Spleen (tissue), 11 donors: ENCODE measurements around the gene EIF5A2. TPM values are rescaled to one million over a fixed set of nuclear protein-coding genes. Genes with fewer than 3 reads are reported as not detected.
"Not testable (repeated sequence)": the region's sequence is repeated elsewhere in the genome, so short reads cannot be mapped to it uniquely, and the experiment has no call there.

Experiments
- DNase-seq: peaks from one replicate; pipeline ENCODE4 v3.0.0-alpha.2; 2020
- H3K27ac ChIP-seq, 8 donors: fragments of 200-600 bp; sonication (generic) in 7 of 8; 1 replicate in 4 of 8; 2 replicates in 4 of 8; pipeline versions ENCODE4 v1.5.0 to v1.8.0; 2016 to 2021; ENCODE audit warnings: inconsistent platforms in 4 of 8, mild to moderate bottlenecking in 4 of 8, moderate library complexity in 1 of 8
- H3K27me3 ChIP-seq, 7 donors: fragments of 200-600 bp; sonication (generic) in 6 of 7; replicated peaks in 1 of 7; 1 replicate in 4 of 7; 2 replicates in 3 of 7; pipeline versions ENCODE4 v1.5.0 to v1.8.0; 2016 to 2021; ENCODE audit warnings: inconsistent platforms in 3 of 7, mild to moderate bottlenecking in 1 of 7
- H3K36me3 ChIP-seq, 6 donors: fragments of 200-600 bp; sonication (generic) in 5 of 6; 1 replicate in 4 of 6; 2 replicates in 2 of 6; pipeline versions ENCODE4 v1.5.0 to v1.8.0; 2016 to 2021; ENCODE audit warnings: inconsistent platforms in 2 of 6
- H3K4me1 ChIP-seq, 6 donors: fragments of 200-600 bp; sonication (generic) in 5 of 6; 1 replicate in 3 of 6; 2 replicates in 3 of 6; pipeline versions ENCODE4 v1.5.0 to v1.8.0; 2016 to 2021; ENCODE audit warnings: inconsistent platforms in 3 of 6
- H3K4me3 ChIP-seq, 8 donors: fragments of 200-600 bp; sonication (generic) in 7 of 8; 1 replicate in 4 of 8; 2 replicates in 4 of 8; pipeline versions ENCODE4 v1.5.0 to v1.8.0; 2016 to 2021; ENCODE audit warnings: inconsistent platforms in 4 of 8, mild to moderate bottlenecking in 4 of 8, moderate library complexity in 2 of 8
- H3K9me3 ChIP-seq, 8 donors: fragments of 200-600 bp; sonication (generic) in 7 of 8; 1 replicate in 4 of 8; 2 replicates in 4 of 8; pipeline versions ENCODE4 v1.5.0 to v1.8.0; 2016 to 2021; ENCODE audit warnings: inconsistent platforms in 4 of 8
- POLR2A ChIP-seq, 3 donors: fragments of 450-650 bp; IDR thresholded peaks; one replicate each; pipeline ENCODE4 v1.5.1; 2017; ENCODE audit warnings: antibody characterized with exemption in 3 of 3, mild to moderate bottlenecking in 1 of 3
- POLR2AphosphoS5 ChIP-seq, 3 donors: sonication (generic); formaldehyde crosslinking; IDR thresholded peaks; one replicate each; pipeline ENCODE4 v1.5.1; 2017; ENCODE audit warnings: antibody characterized with exemption in 3 of 3
- WGBS, 5 donors: extraction: QIAGEN DNeasy Blood & Tissue Kit in 3 of 5; methylation state at CpG; one replicate each; pipeline versions ENCODE4 v1.1.5 to v1.1.7; 2013 to 2018; 5-methylcytosine and 5-hydroxymethylcytosine counted together
- intact Hi-C: fragments of 100-400 bp; cut with DNase I; formaldehyde crosslinking; loops from one replicate; pipeline ENCODE4 v1.15.0; 2023; ENCODE audit warnings: low total_unique reads
- polyA plus RNA-seq, 3 donors: library from polyadenylated mRNA; stranded (reverse); fragments of 200-250 nt; gene quantifications; one replicate each; pipeline ENCODE4 v1.2.1, GENCODE V29; 2013
- total RNA-seq, 7 donors: library from RNA; depleted of rRNA in 3 of 7; stranded (reverse); fragments of >200 nt in 3 of 7; fragmentation: NEBNext Ultra II Directional in 4 of 7; extraction: Animal tissue kit (Norgen Biotek cat#: 25700) in 4 of 7; gene quantifications; one replicate each; pipeline versions ENCODE4 v1.1.0 to v1.2.1, GENCODE V29; 2016 to 2021
- TF ChIP-seq, protein P1 (sequence below), 11 experiments: fragments of 200-600 bp in 7 of 11; fragments of 450-650 bp in 4 of 11; sonication (generic) in 4 of 11; IDR thresholded peaks in 8 of 11; conservative IDR thresholded peaks in 3 of 11; 1 replicate in 7 of 11; 2 replicates in 4 of 11; pipeline versions ENCODE4 v1.4.0 to v1.8.0; 2016 to 2021; ENCODE audit warnings: antibody characterized with exemption in 11 of 11, inconsistent platforms in 4 of 11, mild to moderate bottlenecking in 1 of 11
- donor health status: healthy with polysubstance abuse.
- donor health status: DM: no; HTN: no; CAD: no; lungs with moderate emphysema.
- donor health status: DM: no; HTN: no; CAD: no.
- donor health status: Bipolar disorder and iron deficiency.
- donor health status: healthy.
- donor health status: DM: no; HTN: no; CAD: no.
- donor health status: DM: yes; HTN: yes; CAD: no.

Gene EIF5A2
- total and polyA plus RNA-seq, 10 donors: 0.78 to 7.4 (median 3.4) TPM

DNA sequence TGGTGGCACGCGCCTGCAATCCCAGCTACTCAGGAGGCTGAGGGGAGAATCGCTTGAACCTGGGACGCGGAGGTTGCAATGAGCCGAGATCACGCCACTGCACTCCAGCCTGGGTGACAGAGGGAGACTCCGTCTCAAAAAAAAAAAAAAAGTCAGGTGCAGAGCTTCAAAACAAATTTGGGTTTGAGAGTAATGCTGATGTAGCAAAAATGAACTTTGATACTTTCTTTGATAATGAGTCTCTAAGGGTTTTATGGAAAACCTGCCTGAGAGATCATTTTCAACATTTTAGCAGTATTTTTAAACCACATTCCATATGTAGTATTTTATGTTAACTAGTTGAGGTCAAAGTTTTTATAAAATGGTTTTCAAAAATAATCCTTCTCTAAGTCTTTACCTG is 14.5 kb downstream of the EIF5A2 start:
- Histone ChIP-seq H3K9me3 (peaks cover 0 to 5% (median 0%) of the 10 kb centered on the region in 8 donors), H3K4me1 (no peaks in the 10 kb centered on the region), H3K27me3 (no peaks in the 10 kb centered on the region), H3K4me3 (no peak overlapping the region), H3K36me3 (peaks cover 0 to 6% (median 0%) of the 10 kb centered on the region in 6 donors), H3K27ac (no peak overlapping the region)
- intact Hi-C loops: no loop called here
- WGBS, 5 donors: 96 to 98% (median 97%) methylated on average over 8 of the region's 8 CpGs
- TF ChIP-seq POLR2AphosphoS5 (IDR thresholded peaks at IDR 0.05) (no peak), POLR2A (IDR thresholded peaks at IDR 0.05) (no peak)
- TF ChIP-seq, protein P1, sequence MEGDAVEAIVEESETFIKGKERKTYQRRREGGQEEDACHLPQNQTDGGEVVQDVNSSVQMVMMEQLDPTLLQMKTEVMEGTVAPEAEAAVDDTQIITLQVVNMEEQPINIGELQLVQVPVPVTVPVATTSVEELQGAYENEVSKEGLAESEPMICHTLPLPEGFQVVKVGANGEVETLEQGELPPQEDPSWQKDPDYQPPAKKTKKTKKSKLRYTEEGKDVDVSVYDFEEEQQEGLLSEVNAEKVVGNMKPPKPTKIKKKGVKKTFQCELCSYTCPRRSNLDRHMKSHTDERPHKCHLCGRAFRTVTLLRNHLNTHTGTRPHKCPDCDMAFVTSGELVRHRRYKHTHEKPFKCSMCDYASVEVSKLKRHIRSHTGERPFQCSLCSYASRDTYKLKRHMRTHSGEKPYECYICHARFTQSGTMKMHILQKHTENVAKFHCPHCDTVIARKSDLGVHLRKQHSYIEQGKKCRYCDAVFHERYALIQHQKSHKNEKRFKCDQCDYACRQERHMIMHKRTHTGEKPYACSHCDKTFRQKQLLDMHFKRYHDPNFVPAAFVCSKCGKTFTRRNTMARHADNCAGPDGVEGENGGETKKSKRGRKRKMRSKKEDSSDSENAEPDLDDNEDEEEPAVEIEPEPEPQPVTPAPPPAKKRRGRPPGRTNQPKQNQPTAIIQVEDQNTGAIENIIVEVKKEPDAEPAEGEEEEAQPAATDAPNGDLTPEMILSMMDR (IDR thresholded peaks at IDR 0.05 in 8 of 11, conservative IDR thresholded peaks at IDR 0.05 in 3 of 11): no peak
- no peak for DNase-seq

DNA sequence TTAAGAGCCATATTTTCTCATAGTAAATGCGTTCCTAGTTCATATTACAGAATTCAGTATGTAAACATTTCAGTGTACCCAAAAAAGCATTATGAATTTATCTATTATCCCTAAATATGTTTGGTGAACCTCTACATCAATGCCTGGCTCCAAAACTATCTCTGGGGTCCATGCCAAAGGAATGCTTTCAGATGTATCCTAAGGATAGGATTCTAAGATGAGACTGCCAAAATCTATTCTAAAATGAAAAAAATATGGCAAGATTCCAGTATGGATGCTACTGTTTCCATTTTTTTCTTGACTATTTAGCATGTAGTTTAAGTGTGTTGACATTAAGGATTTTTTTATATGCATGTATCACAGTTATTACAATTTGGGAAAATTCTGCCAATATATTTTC is 18.8 kb downstream of the EIF5A2 start:
- no peaks in the 10 kb centered on the region for H3K36me3 ChIP-seq
- no peaks in the 10 kb centered on the region for H3K9me3 ChIP-seq
- TF ChIP-seq, protein P1 (IDR thresholded peaks at IDR 0.05 in 8 of 11, conservative IDR thresholded peaks at IDR 0.05 in 3 of 11): no peak
- no peak for TF ChIP-seq POLR2A (IDR thresholded peaks at IDR 0.05)
- no peak for TF ChIP-seq POLR2AphosphoS5 (IDR thresholded peaks at IDR 0.05)
- intact Hi-C loops: no loop called here
- WGBS, 5 donors: 80 to 94% (median 89%) methylated on average over 1 of the region's 1 CpG
- no peaks in the 10 kb centered on the region for H3K4me1 ChIP-seq
- H3K27ac ChIP-seq: no peak overlapping the region
- H3K4me3 ChIP-seq: no peak overlapping the region
- DNase-seq: no peak
- no peaks in the 10 kb centered on the region for H3K27me3 ChIP-seq

DNA sequence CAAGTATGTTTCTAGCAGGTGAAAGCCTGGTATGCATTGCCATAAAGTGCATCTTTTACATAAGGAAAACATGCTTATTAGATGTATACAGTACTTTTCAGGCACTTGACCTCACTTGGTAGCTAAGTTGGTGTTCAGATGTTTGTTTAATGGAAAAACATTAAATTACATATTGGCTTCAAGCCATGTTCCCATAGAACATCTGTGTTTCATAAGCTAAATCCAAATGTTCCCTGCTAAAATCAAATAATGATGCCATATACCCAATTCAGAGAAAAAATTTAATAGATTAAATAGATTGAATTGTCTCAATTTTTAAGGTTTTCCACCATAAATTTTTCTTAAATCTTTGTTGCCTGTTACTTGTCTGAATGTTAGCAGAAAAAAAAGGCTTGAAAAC is 19.3 kb downstream of the EIF5A2 start:
- intact Hi-C loops: no loop called here
- TF ChIP-seq POLR2AphosphoS5 (IDR thresholded peaks at IDR 0.05) (no peak), POLR2A (IDR thresholded peaks at IDR 0.05) (no peak)
- TF ChIP-seq, protein P1 (IDR thresholded peaks at IDR 0.05 in 8 of 11, conservative IDR thresholded peaks at IDR 0.05 in 3 of 11): no peak
- Histone ChIP-seq H3K4me1 (no peaks in the 10 kb centered on the region), H3K27me3 (no peaks in the 10 kb centered on the region), H3K36me3 (no peaks in the 10 kb centered on the region), H3K4me3 (no peak overlapping the region), H3K27ac (no peak overlapping the region), H3K9me3 (no peaks in the 10 kb centered on the region)
- DNase-seq: no peak

DNA sequence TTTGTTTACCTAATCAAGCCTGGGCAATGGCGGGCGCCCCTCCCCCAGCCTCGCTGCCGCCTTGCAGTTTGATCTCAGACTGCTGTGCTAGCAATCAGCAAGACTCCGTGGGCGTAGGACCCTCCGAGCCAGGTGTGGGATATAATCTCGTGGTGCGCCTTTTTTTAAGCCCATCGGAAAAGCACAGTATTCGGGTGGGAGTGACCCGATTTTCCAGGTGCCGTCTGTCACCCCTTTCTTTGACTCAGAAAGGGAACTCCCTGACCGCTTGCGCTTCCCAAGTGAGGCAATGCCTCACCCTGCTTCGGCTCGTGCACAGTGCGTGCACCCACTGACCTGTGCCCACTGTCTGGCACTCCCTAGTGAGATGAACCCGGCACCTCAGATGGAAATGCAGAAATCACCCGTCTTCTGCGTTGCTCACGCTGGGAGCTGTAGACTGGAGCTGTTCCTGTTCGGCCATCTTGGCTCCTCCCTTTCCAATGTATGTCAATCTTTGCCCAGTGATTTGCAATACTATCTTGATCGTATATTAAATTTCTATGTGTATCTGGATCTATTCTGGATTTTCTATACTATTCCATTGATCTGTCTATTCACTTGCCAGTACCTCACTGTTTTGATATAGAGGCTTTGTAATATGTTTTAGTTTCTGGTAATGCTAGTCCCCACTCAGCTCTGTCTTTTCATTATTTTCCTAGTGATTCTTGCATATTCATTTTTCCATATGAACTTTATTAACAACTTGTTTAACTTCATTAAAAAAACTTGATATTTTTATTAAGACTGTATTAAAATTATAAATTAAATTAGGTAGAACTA is 24.1 kb downstream of the EIF5A2 start:
- H3K27ac ChIP-seq, DNase-seq, H3K36me3 ChIP-seq, H3K4me3 ChIP-seq, intact Hi-C loops, H3K27me3 ChIP-seq, H3K9me3 ChIP-seq, H3K4me1 ChIP-seq: not testable (repeated sequence)
- WGBS, 5 donors: 90 to 99% (median 95%) methylated on average over 14 to 20 of the region's 24 CpGs

DNA sequence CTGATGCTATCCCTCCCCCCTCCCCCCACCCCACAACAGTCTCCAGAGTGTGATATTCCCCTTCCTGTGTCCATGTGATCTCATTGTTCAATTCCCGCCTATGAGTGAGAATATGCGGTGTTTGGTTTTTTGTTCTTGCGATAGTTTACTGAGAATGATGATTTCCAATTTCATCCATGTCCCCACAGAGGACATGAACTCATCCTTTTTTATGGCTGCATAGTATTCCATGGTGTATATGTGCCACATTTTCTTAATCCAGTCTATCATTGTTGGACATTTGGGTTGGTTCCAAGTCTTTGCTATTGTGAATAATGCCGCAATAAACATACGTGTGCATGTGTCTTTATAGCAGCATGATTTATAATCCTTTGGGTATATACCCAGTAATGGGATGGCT is 29.7 kb downstream of the EIF5A2 start:
- H3K4me1 ChIP-seq, H3K9me3 ChIP-seq, H3K27ac ChIP-seq, H3K36me3 ChIP-seq, DNase-seq, H3K4me3 ChIP-seq, H3K27me3 ChIP-seq, intact Hi-C loops: not testable (repeated sequence)
- 84 to 100% (median 97%) methylated on average over 1 to 3 of the region's 5 CpGs for WGBS, 5 donors

DNA sequence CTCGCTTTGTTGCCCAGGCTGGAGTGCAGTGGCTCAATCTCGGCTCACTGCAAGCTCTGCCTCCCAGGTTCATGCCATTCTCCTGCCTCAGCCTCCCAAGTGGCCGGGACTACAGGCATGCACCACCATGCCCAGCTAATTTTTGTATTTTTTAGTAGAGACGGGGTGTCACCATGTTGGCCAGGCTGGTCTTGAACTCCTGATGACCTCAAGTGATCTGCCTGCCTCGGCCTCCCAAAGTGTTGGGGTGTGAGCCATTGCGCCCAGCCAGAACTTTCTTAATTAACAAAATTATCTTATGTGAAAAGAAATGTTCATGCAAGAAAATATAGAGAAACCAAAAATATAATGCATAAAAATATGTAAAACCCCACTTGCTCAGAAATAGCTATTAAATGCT is 31.1 kb downstream of the EIF5A2 start:
- H3K27ac ChIP-seq, H3K4me3 ChIP-seq, H3K9me3 ChIP-seq, H3K36me3 ChIP-seq, H3K27me3 ChIP-seq, DNase-seq, intact Hi-C loops, H3K4me1 ChIP-seq: not testable (repeated sequence)
- WGBS, 5 donors: 87 to 96% (median 93%) methylated on average over 6 of the region's 6 CpGs
